ENCODE results near the gene LMF2. TPM values are rescaled to one million over a fixed set of nuclear protein-coding genes. Genes with fewer than 3 reads are reported as not detected.

The LMF2 gene
- total and polyA plus RNA-seq, 2 of the 8 experiments (the other 6 are each of a cell fraction or from before 2014, with no cell fraction given), result 34.3 to 62.9 TPM

DNA sequence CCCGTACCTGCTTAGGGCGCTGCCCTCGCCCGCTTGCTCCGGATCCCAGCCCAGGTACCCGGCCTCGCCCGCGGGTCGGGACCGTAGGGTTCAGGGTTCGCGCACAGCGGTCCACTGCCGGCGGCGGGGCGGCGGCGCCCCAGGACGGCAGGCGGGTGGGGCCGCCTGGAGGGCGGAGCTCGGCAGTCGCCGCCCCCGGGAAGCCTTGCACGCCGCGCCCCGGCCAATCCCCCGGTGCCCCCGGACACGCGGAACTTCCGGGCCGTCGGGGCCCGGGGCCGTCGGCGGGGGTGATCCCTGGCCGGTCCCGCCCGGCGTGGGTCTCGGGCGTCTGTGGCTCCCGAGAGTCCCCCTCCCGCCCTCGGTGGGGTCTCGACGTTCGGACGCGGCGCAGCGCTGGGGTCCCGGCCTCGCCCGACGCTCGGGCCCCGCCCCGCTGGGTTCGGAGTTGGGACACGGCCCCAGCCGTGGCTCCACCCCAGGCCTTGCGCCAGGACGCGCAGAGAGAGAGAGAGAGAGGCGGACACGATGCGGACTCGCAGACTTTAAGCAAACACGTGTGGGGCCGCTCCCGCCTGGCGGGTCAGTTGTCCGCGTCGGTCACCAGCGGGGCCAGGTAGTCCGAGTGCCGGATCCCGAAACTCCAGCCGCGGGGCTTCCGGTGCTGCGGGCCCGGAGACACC lies 22.5 kb upstream of the LMF2 start, which contains the start of gene TYMP:
TYMP (minus strand) TSS at position 116 of the 683 bp plus-strand sequence. CDS start 303 bp downstream, outside the sequence.
- peak within 1 kb of the TSS; percentile 94 for H4K8ac ChIP-seq (ENCODE audit: extremely low read depth, insufficient read depth, low read length)
- ChIA-PET CTCF (ENCODE audit: partially characterized antibody) (no interaction called here), POLR2A (ENCODE audit: partially characterized antibody) (no interaction called here)
- H3K14ac ChIP-seq (ENCODE audit: insufficient read length), result no peak within 1 kb of the TSS
- H3K79me1 ChIP-seq (ENCODE audit: low read depth, low read length), result no peaks in the 10 kb centered on the region
- peaks cover 0 to 26% (median 10%) of the 10 kb centered on the region in 4 experiments; a peak in 5 of 7 replicates for H3K4me1 ChIP-seq (replicated peaks in 1 of 4; ENCODE audit: control insufficient read depth in 3 of 4, insufficient read depth in 4 of 4, low read length in 3 of 4)
- H2BK15ac ChIP-seq (ENCODE audit: low read length), result peak within 1 kb of the TSS; percentile 46; the same call in 1 of the 2 replicates
- no peak for FAIRE-seq
- no peak within 1 kb of the TSS for H2BK5ac ChIP-seq (ENCODE audit: low read depth, low read length)
- H3K4me2 ChIP-seq (ENCODE audit: insufficient read depth in 1 of 2, low read depth in 2 of 2, low read length in 2 of 2), result peak within 1 kb of the TSS; percentile 51 to 92
- no peak within 1 kb of the TSS for H2AFZ ChIP-seq (ENCODE audit: low read length)
- H3K9ac ChIP-seq (replicated peaks in 1 of 4; ENCODE audit: extremely low read depth in 1 of 4, low read depth in 3 of 4, low read length in 3 of 4), result no peak within 1 kb of the TSS
- H3K56ac ChIP-seq (replicated peaks; ENCODE audit: insufficient read length, low read depth, low read length), result no peak within 1 kb of the TSS
- no peak within 1 kb of the TSS; the same call in 1 of the 2 replicates for H2BK12ac ChIP-seq (ENCODE audit: low read depth, low read length)
- no peak within 1 kb of the TSS for H3K27ac ChIP-seq (ENCODE audit: low read depth, low read length)
- peaks cover 5 to 17% of the 10 kb centered on the region in 2 experiments for H4K20me1 ChIP-seq (replicated peaks in 1 of 2; ENCODE audit: control insufficient read depth in 1 of 2, insufficient read depth in 2 of 2, low read length in 2 of 2)
- no peak within 1 kb of the TSS for H3K4ac ChIP-seq (replicated peaks; ENCODE audit: insufficient read length, low read depth, low read length)
- H2BK20ac ChIP-seq (ENCODE audit: low read length), result no peak within 1 kb of the TSS
- peaks cover 28% of the 10 kb centered on the region; the same call in 1 of the 2 replicates for H3K23me2 ChIP-seq (ENCODE audit: low read depth, low read length)
- peak in 1 of 2 experiments; percentile 75 for DNase-seq (ENCODE audit: low read depth in 1 of 2, low spot score in 2 of 2)
- peak within 1 kb of the TSS; percentile 27 to 68 (median 48) for H3K4me3 ChIP-seq (ENCODE audit: extremely low read depth in 1 of 4, insufficient read depth in 2 of 4, low read depth in 3 of 4, low read length in 4 of 4)
- H3K36me3 ChIP-seq (ENCODE audit: control insufficient read depth in 2 of 4, insufficient read depth in 4 of 4, low read length in 3 of 4), result no peaks in the 10 kb centered on the region
- no peak within 1 kb of the TSS for H3K23ac ChIP-seq (ENCODE audit: insufficient read length)
- H3K27me3 ChIP-seq (replicated peaks in 1 of 4; ENCODE audit: control insufficient read depth in 3 of 4, extremely low read depth in 1 of 4, insufficient read depth in 3 of 4, low read length in 3 of 4), result peaks cover 43 to 70% (median 60%) of the 10 kb centered on the region in 4 experiments
- H4K91ac ChIP-seq (replicated peaks; ENCODE audit: insufficient read length, low read length), result peak within 1 kb of the TSS; percentile 42
- no peak within 1 kb of the TSS for H2BK120ac ChIP-seq (replicated peaks; ENCODE audit: low read depth, low read length)
- H3K9me3 ChIP-seq (ENCODE audit: insufficient read depth in 2 of 2, low read depth in 1 of 2, low read length in 1 of 2), result no peaks in the 10 kb centered on the region
- no peak within 1 kb of the TSS; the same call in 1 of the 2 replicates for H3K18ac ChIP-seq (ENCODE audit: extremely low read depth, low read length)
- no peaks in the 10 kb centered on the region for H3K79me2 ChIP-seq (ENCODE audit: control insufficient read depth in 1 of 2, insufficient read depth in 2 of 2, low read length in 2 of 2)
- 13% methylated on average over 17 of the region's 92 CpGs; no CpG with 5 or more reads in 1 of the 2 experiments for WGBS, 2 experiments (ENCODE audit: extremely low coverage in 1 of 2, insufficient coverage in 1 of 2, insufficient read length in 1 of 2, insufficient replicate concordance in 2 of 2, low coverage in 1 of 2, low lambda C conversion rate in 2 of 2, missing lambda C conversion rate in 1 of 2)
- no peak within 1 kb of the TSS for H4K5ac ChIP-seq (ENCODE audit: insufficient read length, low read depth, low read length)
- no peak within 1 kb of the TSS; the same call in 1 of the 2 replicates for H2AK5ac ChIP-seq (ENCODE audit: low read depth, low read length)
- no peak for TF ChIP-seq JUND (IDR thresholded peaks at IDR 0.05; ENCODE audit: low read length)
- no peak for TF ChIP-seq NANOG (IDR thresholded peaks at IDR 0.05; ENCODE audit: insufficient read depth, low read depth, low read length, poor library complexity, severe bottlenecking)
- TF ChIP-seq SP1 (IDR thresholded peaks at IDR 0.05; ENCODE audit: low read depth, low read length), result no peak
- TF ChIP-seq BRCA1 (IDR thresholded peaks at IDR 0.05; ENCODE audit: low read depth, low read length), result no peak
- TF ChIP-seq JUN (IDR thresholded peaks at IDR 0.05; ENCODE audit: low read depth, low read length), result no peak
- TF ChIP-seq RBBP5 (IDR thresholded peaks at IDR 0.05; ENCODE audit: borderline replicate concordance, low read depth, low read length), result no peak
- no peak for TF ChIP-seq TCF12 (IDR thresholded peaks at IDR 0.05; ENCODE audit: low read depth, low read length)
- TF ChIP-seq ASH2L (IDR thresholded peaks at IDR 0.05; ENCODE audit: low read length), result no peak
- TF ChIP-seq, protein P1, sequence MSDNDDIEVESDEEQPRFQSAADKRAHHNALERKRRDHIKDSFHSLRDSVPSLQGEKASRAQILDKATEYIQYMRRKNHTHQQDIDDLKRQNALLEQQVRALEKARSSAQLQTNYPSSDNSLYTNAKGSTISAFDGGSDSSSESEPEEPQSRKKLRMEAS (IDR thresholded peaks at IDR 0.05), result peak; percentile 33; the same call in 1 of the 2 replicates
- no peak for TF ChIP-seq CEBPB (IDR thresholded peaks at IDR 0.05; ENCODE audit: low read depth, low read length)
- TF ChIP-seq, protein P2, sequence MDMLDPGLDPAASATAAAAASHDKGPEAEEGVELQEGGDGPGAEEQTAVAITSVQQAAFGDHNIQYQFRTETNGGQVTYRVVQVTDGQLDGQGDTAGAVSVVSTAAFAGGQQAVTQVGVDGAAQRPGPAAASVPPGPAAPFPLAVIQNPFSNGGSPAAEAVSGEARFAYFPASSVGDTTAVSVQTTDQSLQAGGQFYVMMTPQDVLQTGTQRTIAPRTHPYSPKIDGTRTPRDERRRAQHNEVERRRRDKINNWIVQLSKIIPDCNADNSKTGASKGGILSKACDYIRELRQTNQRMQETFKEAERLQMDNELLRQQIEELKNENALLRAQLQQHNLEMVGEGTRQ (IDR thresholded peaks at IDR 0.05; ENCODE audit: low read length), result no peak
- TF ChIP-seq CHD1 (IDR thresholded peaks at IDR 0.05; ENCODE audit: low read depth, low read length), result no peak

Measured in H1 (cell line).